WTC11 (cell line): Measurements from ENCODE around the gene TTC39C.

Experiments used
- FOXJ3 ChIP-seq: sonication (generic); formaldehyde crosslinking; IDR thresholded peaks from 2 replicates; pipeline ENCODE4 v1.9.0; 2021; ENCODE audit warnings: missing genetic modification reagents, mild to moderate bottlenecking, borderline replicate concordance
- HMGA2 ChIP-seq: fragments of 250-450 bp; sonication (Bioruptor Pico); IDR thresholded peaks from 2 replicates; pipeline ENCODE4 v1.4.0; 2021; ENCODE audit warnings: mild to moderate bottlenecking, moderate library complexity
- MAX ChIP-seq: sonication (generic); formaldehyde crosslinking; IDR thresholded peaks from 2 replicates; pipeline ENCODE4 v1.8.0; 2022; ENCODE audit warnings: mild to moderate bottlenecking, missing genetic modification reagents
- SP1 ChIP-seq: sonication (generic); formaldehyde crosslinking; conservative IDR thresholded peaks from 2 replicates; pipeline ENCODE4 v1.8.1; 2022; ENCODE audit warnings: missing genetic modification reagents
- TCF7 ChIP-seq: sonication (generic); formaldehyde crosslinking; IDR thresholded peaks from 2 replicates; pipeline ENCODE4 v1.8.0; 2022; ENCODE audit warnings: mild to moderate bottlenecking, low read depth, missing genetic modification reagents, moderate library complexity
- ZNF263 ChIP-seq: sonication (generic); formaldehyde crosslinking; IDR thresholded peaks from 2 replicates; pipeline ENCODE4 v1.8.1; 2022; ENCODE audit warnings: low read depth, mild to moderate bottlenecking, moderate library complexity, missing genetic modification reagents
- ZNF512 ChIP-seq: sonication (generic); formaldehyde crosslinking; IDR thresholded peaks from 2 replicates; pipeline ENCODE4 v1.8.1; 2022; ENCODE audit warnings: missing genetic modification reagents, borderline replicate concordance

- no peak for TF ChIP-seq FOXJ3 (CRISPR knock-in tag)
- TF ChIP-seq ZNF263 (CRISPR knock-in tag), result no peak
- TF ChIP-seq TCF7 (CRISPR knock-in tag), result no peak
- no peak for TF ChIP-seq MAX (CRISPR knock-in tag)
- no peak for TF ChIP-seq ZNF512 (CRISPR knock-in tag)
- no peak for TF ChIP-seq SP1 (CRISPR knock-in tag)
- TF ChIP-seq HMGA2 (CRISPR knock-in tag), result no peak
These were observed 167.3 kb downstream of the TTC39C start for GRCh38 chr18:24181806-24182205.
